ENCODE results near the gene ACSS1.

- TF ChIP-seq CTCF (conservative IDR thresholded peaks at IDR 0.05) (no peak), EZH2 (IDR thresholded peaks at IDR 0.05; ENCODE audit: low read depth) (no peak)
Observed at GRCh38 chr20:25043499-25044260, 14.3 kb downstream of the ACSS1 start.
